Daoy (cell line): ENCODE data around the gene SIK3. TPM values are rescaled to one million over a fixed set of nuclear protein-coding genes. Genes with fewer than 3 reads are reported as not detected.
A peak's percentile ranks its signal among the peaks of the same experiment; 100 is the strongest.
"Not testable (repeated sequence)": the region's sequence is repeated elsewhere in the genome, so short reads cannot be mapped to it uniquely, and the experiment has no call there.

ENCODE experiments used
- DNase-seq: peaks from one replicate; pipeline ENCODE4 v3.0.0-alpha.2; 2015; ENCODE audit warnings: low read depth
- total RNA-seq: library from RNA; depleted of rRNA; stranded (reverse); fragments of >200 nt; shearing (Covaris generic); gene quantifications from 2 replicates; pipeline ENCODE4 v1.2.3, GENCODE V29; 2014; rRNA removed

Gene SIK3
- 8.2 and 9.7 TPM in 2 replicates for total RNA-seq

GRCh38 chr11:117098269-117099232 lies at the start of gene SIK3:
Gene SIK3, minus strand, starts transcription at chr11:117098428. Its CDS starts 13 bp downstream, at chr11:117098415.
- peak; percentile 95 for DNase-seq

- DNase-seq, result peak; percentile 30
These were observed 48.3 kb upstream of the SIK3 start for GRCh38 chr11:117146521-117146920.

GRCh38 chr11:117145393-117145761 lies 47.1 kb upstream of the SIK3 start:
- DNase-seq, result peak; percentile 47

GRCh38 chr11:117144477-117145392 lies 46.5 kb upstream of the SIK3 start:
- peak; percentile 64 for DNase-seq

- peak; percentile 95 for DNase-seq
These were observed 45.7 kb upstream of the SIK3 start, which contains the start of gene PAFAH1B2 for GRCh38 chr11:117143871-117144476. Gene PAFAH1B2, plus strand, starts transcription at chr11:117144287. Its CDS starts 8,161 bp downstream, at chr11:117152448.

- peak; percentile 42 for DNase-seq
These were observed 45.2 kb upstream of the SIK3 start for GRCh38 chr11:117143390-117143789.

GRCh38 chr11:117137223-117138086 lies 39.2 kb upstream of the SIK3 start:
- DNase-seq, result not testable (repeated sequence)

- not testable (repeated sequence) for DNase-seq
These were observed 36.8 kb upstream of the SIK3 start for GRCh38 chr11:117134979-117135378.

GRCh38 chr11:117134431-117134830 lies 36.2 kb upstream of the SIK3 start:
- no peak for DNase-seq

GRCh38 chr11:117130879-117131278 lies 32.7 kb upstream of the SIK3 start:
- no peak for DNase-seq

- DNase-seq, result not testable (repeated sequence)
These were observed 32.2 kb upstream of the SIK3 start for GRCh38 chr11:117130396-117130795.

GRCh38 chr11:117128289-117128688 lies 30.1 kb upstream of the SIK3 start:
- no peak for DNase-seq

GRCh38 chr11:117127171-117127901 lies 29.1 kb upstream of the SIK3 start:
- no peak for DNase-seq

GRCh38 chr11:117126223-117126965 lies 28.2 kb upstream of the SIK3 start:
- DNase-seq, result no peak

GRCh38 chr11:117122556-117122955 lies 24.3 kb upstream of the SIK3 start:
- DNase-seq, result no peak

GRCh38 chr11:117121176-117121575 lies 22.9 kb upstream of the SIK3 start:
- DNase-seq, result no peak

- DNase-seq, result no peak
These were observed 19.5 kb upstream of the SIK3 start for GRCh38 chr11:117117681-117118080.

- not testable (repeated sequence) for DNase-seq
These were observed 14.7 kb upstream of the SIK3 start for GRCh38 chr11:117112939-117113338.

- DNase-seq, result not testable (repeated sequence)
These were observed 14.3 kb upstream of the SIK3 start for GRCh38 chr11:117112497-117112896.
